GM18505 (cell line): Measurements from ENCODE around the gene TCTN2.
A peak's percentile ranks its signal among the peaks of the same experiment; 100 is the strongest.

ENCODE experiments used
- ATAC-seq: cut with Tn5 transposase; IDR thresholded peaks from one replicate; pipeline ENCODE4 v1.9.1; 2021; ENCODE audit not compliant: unreplicated experiment
- POLR2A ChIP-seq: IDR thresholded peaks from 4 replicates; pipeline ENCODE4 v1.6.1; 2011; ENCODE audit warnings: borderline replicate concordance; ENCODE audit not compliant: insufficient read depth, insufficient read length; ENCODE audit errors: extremely low read depth

The TCTN2 gene

DNA sequence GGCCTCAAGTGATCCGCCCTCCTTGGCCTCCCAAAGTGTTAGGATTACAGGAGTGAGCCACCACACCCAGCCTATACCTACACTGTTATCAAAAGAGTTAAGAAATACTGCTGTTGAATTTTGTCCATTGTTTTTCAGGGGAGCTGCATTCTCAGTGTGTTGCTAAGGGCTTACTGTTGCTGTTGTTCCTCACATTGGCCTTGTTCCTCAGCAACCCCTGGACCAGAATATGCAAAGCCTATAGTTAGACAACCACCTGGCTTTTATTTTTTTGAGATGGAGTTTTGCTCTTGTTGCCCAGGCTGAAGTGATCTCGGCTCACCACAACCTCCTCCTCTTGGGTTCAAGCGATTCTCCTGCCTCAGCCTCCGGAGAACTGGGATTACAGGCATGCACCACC is 36.6 kb downstream of the TCTN2 start:
- no peak for ATAC-seq
- TF ChIP-seq POLR2A, result no peak

DNA sequence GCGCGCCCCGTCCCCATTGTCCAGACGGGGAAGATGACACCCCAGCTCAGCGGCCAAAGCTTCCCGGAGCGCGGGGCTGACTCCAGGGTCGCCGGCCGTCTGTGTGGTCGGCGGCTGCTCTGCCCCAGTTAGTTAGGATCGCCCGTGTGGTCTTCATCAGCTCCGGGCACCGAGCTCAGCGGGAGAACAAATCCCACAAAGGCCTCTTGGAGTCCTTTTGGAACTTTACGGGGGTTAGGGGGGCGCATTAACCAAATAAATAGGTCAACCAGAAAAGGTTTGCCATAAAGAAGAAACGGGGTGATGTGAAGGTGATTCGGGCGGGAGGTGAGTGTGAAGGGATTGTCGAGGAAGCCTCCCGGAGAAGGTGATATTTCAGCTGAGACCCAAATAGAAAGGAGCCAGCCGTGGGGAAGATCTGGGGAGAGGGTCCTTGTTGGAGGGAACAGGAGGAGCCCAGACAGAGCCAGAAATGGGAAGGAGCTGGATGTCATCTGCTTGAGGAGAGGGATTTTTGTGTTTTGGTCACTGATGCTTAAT is 41.9 kb downstream of the TCTN2 start:
- no peak for TF ChIP-seq POLR2A
- no peak for ATAC-seq

DNA sequence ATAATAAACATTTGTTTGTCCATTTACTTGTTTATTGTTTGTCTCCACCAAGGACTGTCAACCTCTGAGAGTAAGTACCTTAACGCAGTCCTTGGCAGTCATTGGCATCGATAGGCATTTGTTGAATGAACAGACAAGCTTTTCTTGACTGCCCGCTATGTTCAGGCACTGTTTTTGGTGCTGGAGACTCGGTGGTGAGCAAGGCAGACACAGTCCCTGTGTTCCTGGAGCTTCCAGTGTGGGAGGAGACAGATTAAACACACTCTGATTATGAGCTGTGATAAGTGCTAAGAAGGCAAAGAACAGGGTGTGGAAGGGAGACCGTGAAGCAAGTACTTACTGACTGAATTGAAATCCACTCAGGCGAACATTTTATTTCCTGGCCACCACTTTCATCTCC is 42.5 kb downstream of the TCTN2 start:
- no peak for ATAC-seq

DNA sequence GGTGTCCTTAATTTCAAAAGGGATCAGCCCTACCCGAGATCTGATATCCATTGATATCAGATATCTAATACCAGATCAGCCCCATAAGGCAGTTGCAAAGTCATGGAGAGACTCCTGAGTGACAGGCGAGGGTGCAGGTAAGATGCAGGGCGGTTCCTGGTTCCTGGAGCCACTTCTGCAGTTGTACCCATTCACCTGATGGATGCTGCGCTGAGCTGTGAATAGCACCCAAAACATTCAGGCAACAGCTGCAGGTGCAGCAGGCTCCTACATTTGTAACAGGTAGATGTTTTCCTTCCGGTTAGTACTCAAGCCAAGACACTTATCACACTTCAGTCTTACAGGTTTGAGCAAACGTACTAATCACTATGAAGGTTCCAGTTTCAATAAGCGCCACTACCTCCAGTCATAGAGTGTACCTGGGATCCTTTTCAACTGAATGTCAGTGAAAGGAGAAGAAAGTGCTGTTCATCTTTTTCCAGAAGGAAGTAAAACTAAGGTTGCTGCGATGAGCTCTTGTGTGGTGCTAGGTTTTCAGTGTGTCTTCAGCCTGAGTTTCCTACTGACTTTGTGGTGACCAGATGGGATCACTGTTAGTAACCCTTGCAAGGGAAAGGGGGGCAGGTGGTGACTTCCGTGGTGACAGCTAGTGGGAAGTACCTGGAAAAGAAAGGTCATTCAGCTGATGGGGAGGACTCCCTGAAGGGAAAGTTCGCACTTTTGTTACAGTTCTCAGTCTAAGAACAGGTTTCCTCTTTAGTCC is 43.1 kb downstream of the TCTN2 start:
- peak; percentile 34 for TF ChIP-seq POLR2A
- no peak for ATAC-seq

More for the DNA sequence above, 42.5 kb downstream of the TCTN2 start:
- TF ChIP-seq POLR2A, result no peak

DNA sequence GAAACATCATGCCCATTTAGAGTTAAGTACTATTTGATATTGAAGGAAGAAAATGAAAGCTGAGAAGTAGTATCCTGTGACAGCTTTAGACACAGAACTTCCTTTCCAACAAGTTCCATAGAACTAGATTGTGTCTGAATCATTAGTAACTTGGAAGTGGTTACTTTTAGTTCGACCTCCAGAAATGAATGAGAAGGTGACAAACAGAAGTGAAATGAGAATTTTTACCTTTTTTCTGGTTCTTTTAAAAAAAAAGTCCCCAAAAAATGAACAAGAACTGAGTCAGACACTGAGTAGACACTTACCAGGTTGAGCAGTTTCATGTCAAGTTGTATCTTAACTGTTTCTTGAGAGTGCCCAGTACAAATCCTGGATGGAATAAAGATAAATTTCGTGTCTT is 44.3 kb downstream of the TCTN2 start:
- ATAC-seq, result no peak
- TF ChIP-seq POLR2A, result no peak

DNA sequence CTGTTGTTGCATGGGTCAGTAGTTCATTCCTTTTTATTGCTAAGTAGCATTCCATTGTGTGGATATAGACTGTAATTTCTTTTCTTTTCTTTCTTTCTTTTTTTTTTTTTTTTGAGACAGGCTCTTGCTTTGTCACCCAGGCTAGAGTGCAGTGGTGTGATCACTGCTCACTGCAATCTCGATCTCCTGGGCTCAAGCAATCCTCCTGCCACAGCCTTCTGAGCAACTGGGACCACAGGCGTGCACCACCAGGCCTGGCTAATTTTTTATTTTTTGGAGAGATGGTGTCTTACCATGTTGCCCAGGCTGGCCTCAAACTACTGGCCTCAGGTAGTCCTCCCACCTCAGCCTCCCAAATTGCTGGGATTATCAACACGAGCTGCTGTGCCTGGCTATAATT is 46.4 kb downstream of the TCTN2 start:
- ATAC-seq, result no peak
- no peak for TF ChIP-seq POLR2A

DNA sequence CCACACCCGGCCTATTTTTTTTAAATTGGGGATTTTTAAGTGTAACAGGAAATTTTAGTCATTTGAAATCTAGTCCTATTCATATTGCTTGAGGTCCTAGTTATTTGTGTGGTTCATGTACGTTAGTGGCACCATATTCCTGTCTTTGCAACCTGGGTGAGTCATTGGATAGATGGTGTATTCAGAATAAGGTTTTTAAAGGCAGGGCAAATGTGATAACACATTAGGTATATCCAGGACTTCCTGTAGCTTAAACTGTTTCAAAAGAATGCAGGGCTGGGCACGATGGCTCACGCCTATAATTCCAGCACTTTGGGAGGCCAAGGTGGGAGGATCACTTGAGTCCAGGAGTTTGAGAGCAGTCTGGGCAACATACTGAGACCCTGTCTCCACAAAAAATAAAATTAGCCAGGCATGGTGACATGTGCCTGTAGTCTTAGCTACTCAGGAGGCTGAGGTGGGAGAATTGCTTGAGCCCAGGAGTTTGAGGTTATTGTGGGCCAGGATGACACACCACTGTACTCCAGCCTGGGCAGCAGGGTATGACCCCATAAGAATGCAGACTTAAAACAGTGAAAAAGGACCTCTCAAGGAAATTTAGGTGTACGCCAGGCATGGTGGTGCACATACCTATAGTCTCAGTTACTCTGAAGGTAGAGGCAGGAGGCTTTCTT is 49.4 kb downstream of the TCTN2 start:
- no peak for TF ChIP-seq POLR2A
- no peak for ATAC-seq

DNA sequence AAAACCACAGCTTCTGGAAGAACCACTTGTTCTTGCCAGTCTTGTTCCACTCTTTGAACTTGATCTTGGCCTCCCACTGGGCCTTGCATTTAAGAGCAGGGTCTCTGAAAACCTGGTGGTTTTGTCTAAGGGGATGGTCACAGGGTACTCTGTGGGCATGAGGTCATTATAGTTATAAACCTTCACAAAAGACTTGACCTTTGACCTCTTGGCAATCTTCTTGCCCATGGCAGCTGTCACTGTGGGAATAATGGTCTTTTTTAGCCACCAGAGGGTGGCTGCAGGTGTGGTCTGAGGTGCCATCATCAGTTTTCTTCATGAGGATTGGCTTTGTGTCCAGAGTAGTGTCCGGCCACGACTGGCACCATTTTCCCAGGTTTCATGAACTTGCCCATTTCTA is 50.3 kb downstream of the TCTN2 start:
- no peak for TF ChIP-seq POLR2A
- ATAC-seq, result no peak

DNA sequence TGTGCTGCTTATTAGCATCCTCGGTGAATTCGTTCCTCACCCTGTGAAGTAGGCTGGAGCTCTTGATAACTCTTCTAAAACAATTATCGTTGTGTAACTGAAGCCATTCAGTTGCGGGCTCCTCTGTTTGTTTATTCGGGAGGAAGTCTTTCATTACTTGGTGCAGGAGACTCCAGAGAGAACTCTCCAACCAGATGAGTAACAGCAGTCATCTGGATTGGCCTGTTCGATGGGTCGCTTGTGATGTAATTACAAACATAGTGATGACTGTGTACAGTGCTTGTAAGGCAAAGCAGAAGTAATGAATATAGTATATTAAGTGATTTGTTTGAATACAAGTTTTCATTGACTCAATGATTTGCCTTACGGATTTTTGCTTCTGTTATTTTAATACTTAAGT is 52.1 kb downstream of the TCTN2 start:
- no peak for ATAC-seq
- TF ChIP-seq POLR2A, result no peak

DNA sequence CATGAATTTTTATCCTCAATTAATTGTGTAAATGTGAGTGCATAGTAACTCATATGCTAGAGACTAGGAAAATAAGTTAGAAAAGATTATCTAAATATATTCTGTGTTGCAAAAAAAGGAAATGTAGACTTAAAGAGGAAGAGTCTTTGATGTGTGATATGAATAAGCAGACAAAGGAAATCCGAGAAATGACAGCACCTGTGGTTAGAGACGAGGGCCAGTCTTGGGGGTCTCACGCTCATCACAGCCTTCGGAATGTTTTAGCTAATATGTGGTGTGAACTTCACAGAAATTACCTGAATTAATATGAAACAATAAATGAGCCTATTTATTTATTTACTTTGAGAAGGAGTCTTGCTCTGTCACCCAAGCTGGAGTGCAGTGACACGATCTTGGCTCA is 52.9 kb downstream of the TCTN2 start:
- no peak for TF ChIP-seq POLR2A
- no peak for ATAC-seq

DNA sequence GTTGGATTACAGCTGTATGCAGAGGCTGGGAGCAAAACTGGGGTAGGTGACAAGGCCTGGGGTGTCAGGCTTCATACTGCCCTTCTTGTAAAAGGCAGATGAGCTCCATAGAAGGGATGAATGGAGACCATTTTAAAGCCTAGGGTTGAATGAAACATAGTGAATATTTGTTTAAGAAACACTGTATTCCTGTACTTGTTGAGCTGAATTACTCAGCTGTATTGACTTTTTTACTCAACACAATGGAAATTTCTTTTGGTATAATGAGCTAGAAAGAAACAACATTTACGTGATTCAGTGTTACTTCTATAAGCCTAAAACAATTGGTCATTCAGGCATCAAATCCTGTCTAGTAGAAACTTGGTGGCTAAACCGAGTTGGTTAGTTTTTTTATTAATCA is 55.3 kb downstream of the TCTN2 start:
- TF ChIP-seq POLR2A, result no peak
- no peak for ATAC-seq

DNA sequence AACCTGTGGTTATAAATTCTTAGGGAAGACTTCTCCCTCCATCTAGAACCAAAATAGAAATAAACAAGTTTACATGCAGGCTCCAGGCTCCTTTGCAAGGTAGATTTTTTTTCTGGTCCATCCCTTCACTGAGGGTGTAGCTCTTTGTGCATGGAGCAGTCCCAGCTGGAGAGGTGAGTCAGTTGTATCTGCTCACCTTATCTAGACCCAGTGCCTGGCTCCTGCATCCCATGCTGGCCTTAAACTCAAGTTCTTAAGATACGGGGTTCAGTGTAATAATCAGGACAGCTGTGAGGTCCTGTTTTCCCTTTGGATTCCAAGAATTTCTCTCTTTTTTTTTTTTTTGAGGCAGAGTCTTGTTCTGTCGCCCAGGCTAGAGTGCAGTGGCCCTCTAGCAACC is 56.0 kb downstream of the TCTN2 start:
- ATAC-seq, result no peak

DNA sequence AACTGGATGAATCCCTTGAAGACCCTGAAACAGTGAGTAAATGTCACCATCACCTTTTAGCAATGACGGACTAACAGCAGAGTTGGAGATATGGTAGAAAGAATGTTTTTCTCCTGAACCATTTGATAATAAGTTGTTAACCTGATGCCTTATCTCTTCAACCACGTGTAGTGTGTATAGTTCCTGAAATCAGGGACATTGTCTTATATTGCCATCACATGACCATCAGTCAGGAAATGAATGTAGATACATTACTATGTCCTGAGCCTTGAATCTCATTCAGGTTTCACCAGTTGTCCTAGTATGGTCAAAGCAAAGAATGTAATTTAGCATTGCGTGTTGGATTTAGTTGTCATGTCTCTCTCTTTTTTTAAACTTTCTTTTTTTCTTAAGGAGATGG is 57.0 kb downstream of the TCTN2 start:
- TF ChIP-seq POLR2A, result no peak
- ATAC-seq, result no peak

More for the DNA sequence above, 56.0 kb downstream of the TCTN2 start:
- TF ChIP-seq POLR2A, result no peak

DNA sequence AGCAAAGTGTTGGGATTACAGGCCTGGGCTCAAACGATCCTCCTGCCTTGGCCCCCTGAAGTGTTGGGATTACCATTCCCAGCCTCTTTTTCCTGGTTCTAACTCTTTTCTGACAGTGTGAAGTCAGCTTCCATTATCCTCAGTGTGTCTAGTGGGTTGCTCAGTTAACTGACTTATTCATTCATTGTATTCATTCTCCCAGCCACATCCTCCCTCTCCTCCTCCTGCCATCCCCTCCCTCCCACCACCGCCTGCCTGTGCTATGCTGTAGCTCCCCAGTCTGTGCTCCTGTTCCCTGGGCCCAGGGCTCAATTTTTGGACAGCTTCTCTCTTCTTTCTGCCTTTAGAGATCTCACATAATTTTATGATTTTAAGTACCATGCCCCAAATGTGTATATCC is 60.7 kb downstream of the TCTN2 start:
- no peak for ATAC-seq
- TF ChIP-seq POLR2A, result no peak
